ACHN (cell line): ENCODE results near the gene AGAP1.

Experiments used
- DNase-seq: peaks from one replicate; pipeline ENCODE4 v3.0.0-alpha.2; 2015
- in situ Hi-C: cut with HindIII; loops from 2 replicates; pipeline ENCODE4 v1.10.0; 2017; ENCODE audit warnings: low sequenced_read_pairs, low pct_ligation_motif_present, low pct_unique_long_range_greater_than_20kb

The AGAP1 gene

DNA sequence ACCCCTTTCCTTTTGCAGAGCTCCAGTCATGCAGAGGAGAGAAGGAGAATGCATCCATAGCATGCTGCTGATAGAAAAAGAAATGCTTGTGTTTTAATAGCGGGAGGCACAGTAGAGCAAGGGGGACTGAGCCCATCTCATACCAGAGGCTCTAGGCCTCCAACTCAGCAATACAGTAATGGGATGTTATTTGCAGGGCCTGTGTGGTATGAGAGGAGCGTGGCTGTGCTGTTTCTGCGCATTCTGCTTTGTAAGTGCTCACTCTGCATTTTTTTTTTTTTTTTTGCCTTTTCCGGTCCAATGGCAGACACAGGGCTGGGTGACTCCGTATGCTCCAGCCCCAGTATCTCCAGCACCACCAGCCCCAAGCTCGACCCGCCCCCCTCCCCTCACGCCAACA is 474.3 kb downstream of the AGAP1 start:
- in situ Hi-C loops = no loop called here

DNA sequence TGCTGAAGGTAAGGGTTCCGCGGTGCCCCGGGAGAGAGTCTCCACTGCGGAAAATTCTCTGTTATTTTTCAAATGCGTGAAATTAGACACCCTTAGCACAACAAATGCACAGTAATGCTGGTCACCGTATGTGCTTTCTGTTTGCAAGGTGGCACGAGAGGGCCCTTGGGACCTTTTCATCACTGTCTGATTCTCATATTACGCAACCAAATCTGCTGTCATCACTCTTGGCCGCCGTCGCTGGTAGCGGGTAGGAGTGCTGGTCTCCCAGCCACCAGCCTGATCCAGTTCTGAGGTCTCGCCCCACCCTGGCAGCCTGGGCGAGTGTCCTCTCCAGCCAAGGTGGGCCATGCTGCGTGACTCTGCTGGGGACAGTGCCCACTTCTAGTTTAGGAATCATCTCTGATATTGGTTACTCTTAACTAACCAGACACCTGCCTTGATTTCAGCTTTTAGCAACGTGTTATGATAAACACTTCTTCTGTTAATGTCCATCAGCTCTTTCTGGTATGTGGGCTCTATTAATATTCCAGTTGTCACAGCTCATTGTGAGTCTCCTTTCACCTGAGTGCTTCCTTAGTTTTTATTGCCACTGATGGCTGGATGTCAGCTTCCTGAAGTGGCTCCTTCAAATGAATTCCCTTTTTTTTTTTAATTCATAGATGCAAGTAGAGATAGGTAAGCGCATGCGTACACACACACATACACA is 474.9 kb downstream of the AGAP1 start:
- DNase-seq = no peak
- in situ Hi-C loops = no loop called here

More for the DNA sequence above, 474.3 kb downstream of the AGAP1 start:
- no peak for DNase-seq

DNA sequence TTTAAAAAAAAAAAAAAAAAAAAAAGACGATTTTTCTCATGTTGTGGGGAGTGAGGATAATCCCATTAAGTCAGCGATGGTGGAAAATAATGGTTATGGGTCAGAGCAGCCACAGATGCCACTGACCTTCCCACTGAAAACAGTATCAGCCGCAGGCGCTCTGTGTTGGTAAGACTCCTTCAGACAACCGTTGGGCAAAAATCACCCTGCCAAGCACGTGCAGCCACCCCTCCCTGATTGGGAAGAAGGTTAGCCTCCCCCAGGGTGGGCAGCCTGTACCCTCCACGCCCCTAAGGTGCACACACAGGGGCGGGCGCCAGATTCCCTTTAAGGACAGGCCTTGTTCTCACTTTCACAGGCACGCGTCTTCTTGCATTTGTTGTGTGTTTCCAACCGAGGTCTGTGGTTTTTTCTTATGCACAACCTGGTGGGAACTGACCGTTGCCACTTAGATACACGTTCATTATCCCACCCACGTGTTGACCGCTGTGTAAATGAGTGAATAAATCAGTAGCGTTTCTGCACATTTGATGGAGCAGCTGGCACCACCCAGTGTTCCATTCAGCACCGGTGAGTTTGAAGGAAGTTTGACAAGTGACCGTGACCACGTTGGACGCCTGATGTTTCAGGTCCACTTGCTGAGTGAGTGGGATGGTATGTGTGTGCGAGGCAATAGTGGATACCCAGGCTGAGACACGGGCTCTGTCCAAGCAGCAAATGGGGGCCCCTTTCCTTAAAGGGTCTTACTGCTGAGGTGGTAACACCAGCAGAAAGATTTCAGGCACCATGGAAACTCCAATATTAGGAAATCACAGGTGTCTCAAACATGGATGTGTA is 476.6 kb downstream of the AGAP1 start:
- DNase-seq = no peak
- in situ Hi-C loops = no loop called here

DNA sequence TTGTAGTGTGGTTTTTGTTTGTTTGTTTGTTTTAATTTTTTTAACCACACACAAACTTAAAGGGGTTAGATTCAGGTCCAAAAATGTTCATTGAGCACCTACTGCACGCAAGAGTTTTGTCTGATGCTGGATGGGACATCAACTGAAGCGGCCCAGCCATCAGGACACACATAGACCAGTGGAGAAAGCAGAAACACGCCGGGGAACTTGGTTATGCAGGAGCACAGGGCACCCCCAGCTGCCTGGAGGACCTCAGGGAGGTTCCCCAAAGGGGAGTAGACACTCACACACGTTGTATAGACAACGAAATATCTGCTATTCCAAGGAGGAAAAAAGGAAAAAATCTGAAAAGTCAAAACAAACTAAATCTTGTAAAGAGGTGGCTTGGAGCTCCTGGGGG is 482.7 kb downstream of the AGAP1 start:
- in situ Hi-C loops = no loop called here
- DNase-seq = no peak

DNA sequence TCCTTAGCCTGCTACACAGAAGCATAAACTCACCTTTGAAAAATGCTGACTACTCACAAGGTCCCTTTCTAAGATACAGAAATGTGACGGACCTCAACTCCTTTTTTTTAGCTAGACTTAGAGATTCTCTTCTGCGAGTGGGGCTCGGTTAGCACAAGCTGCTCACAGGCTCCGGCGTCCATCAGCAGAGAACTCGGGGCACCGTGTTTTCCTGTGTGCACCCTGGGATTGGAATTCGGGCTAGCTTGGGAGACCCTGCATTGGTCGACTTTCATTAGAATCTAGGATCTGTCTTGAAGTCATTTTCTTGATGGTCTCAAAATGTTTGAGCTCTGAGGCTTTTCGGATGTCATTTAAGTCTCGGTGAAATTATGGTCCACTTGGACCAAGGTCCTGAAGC is 483.1 kb downstream of the AGAP1 start:
- DNase-seq = no peak
- in situ Hi-C loops = no loop called here

DNA sequence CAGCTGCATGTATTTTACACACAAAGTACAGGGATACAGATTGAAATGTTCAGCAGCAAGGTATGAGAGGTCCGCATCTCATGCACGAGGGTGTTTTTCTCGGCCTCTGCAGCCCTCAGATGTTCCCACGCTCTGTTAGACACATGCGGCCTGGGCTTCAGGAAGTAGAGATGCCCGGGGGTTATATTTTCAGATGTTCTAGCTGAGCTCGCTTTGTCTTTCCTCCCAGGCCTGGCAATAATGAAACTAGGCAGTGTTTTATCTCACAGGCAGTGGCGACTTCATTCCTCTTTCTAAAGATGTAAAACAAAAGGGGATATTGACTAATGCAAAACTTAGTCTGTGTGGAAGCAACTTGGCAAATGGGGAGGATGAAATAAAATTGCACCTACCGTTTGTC is 483.6 kb downstream of the AGAP1 start:
- in situ Hi-C loops = no loop called here
- DNase-seq = no peak

DNA sequence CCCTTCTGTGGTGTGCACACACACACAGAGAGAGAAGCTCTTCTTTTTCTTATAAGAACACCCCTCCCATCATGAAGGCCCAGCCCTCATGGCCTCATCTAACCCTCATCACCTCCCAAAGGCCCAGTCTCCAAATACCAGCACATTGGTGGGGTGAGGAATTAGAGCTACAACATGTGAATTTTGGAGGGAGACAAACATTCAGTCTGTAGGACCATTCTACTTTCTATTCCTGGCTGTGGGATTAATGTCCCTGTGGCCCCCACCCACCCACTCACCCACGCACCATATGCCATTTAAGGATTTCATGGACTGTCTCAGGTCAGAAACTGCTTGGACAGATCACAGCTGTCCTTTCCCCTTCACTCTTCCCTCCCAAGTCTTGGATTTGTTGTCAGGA is 484.2 kb downstream of the AGAP1 start:
- no peak for DNase-seq
- in situ Hi-C loops = no loop called here

DNA sequence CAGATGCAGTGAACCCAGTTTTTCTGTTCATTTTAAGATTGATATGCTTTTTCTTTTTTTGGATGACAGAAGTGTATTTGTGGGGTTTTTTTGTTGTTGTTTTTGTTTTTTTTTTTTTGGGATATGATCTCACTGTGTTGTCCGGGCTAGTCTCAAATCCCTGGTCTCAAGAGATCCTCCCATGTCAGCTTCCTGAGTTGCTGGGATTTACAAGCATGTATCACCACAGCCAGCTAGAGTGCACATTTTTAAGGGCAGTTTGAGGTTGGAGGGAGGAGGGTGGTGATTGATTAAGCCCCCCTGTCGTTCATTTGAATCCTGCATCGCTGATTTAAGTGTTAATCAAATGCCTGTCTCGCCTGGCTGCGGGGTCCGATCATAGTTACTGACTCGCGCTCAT is 485.2 kb downstream of the AGAP1 start:
- DNase-seq = no peak
- in situ Hi-C loops = no loop called here

DNA sequence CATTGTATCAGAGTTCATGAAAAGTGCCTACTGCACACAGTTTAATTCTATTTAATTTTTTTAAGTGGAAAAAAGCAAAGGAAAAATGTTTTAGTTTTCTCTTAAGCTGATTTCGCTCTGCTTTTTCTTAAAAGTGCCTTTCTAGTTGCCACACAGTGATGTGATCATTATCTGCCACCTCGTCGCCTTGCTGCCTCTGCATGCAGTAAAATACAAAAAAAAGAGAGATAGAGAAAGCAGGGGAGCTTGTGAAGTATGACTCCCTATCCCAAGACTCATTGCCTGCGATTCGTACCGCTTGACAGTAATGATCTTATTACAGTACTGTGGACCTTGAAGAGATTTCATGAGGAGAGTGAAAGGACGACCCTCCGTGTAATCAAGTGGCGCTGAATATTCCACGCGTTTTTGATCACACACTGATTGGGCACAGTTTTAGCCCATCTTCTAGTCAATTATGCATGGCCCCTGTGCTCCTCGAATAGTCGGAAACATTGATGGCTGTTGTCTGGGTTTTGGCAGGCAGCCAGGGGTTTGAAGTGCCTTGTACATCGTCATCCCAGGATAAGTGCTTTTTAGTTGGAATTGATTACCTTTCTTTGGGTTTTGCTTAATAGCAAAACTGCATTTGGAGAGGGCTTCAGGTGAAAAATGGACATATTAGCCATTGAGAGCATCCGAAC is 486.1 kb downstream of the AGAP1 start:
- in situ Hi-C loops = no loop called here
- DNase-seq = no peak

DNA sequence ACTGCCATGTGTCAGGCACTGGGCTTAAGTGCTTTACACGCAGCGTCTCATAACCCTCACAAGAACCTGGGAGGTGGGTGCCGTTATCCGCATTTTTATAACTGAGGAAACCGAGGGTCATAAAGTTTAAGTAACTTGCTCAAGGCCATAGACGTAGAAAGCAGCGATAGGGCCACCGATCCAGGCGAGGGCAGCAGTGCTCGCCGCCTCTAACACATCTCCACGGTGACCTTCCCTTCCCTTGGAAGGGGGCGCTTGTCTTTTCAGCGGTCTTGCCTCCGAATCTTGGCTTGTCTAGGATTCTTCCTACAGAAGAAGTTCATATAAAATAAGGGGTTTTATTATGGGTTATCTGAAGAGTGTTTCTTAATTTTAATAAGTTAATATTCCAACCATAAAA is 487.8 kb downstream of the AGAP1 start:
- in situ Hi-C loops = no loop called here
- no peak for DNase-seq

DNA sequence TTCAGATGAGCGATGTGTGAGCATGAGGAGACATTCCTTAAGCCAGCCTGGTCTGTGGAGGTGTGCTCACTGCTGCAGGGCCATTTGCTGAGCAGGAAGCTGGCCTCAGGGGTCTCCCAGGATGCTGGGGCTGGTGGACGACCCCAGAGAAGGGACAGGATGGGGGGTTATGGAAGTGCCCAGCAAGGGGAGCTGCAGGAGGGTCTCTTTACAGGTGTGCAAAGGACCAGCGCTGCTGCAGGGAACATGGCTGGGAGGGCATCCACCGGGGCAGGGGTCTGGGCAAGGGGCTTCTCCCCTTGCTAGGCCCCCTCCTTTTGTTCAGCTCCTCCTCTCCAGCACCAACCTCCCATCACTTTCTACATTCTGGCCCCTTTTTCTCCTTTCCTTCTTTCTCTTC is 489.2 kb downstream of the AGAP1 start:
- in situ Hi-C loops = no loop called here
- no peak for DNase-seq

DNA sequence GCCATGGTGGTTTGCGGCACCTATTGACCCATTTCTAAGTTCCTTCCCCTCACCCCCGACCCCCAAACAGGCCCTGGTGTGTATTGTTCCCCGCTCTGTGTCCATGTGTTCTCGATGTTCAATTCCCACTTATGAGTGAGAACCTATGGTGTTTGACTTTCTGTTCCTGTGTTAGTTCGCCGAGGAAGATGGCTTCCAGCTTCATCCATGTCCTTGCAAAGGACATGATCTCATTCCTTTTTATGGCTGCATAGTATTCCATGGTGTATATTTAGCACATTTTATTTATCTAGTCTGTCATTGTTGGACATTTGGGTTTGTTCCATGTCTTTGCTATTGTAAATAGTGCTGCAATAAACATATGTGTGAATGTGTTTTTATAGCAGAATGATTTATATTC is 490.7 kb downstream of the AGAP1 start:
- in situ Hi-C loops = no loop called here
- DNase-seq = no peak

DNA sequence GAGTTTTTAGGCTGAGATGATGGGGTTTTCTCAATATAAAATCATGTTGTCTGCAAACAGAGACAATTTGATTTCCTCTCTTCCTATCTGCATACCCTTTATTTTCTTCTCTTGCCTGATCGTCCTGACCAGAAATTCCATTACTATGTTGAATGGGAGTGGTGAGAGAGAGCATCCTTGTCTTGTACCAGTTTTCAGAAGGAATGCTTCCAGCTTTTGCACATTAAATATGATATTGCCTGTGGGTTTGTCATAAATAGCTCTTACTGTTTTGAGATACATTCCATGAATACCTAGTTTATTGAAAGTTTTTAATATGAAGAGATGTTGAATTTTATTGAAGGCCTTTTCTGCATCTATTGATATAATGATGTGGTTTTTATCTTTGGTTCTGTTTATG is 492.5 kb downstream of the AGAP1 start:
- DNase-seq = no peak
- in situ Hi-C loops = no loop called here

DNA sequence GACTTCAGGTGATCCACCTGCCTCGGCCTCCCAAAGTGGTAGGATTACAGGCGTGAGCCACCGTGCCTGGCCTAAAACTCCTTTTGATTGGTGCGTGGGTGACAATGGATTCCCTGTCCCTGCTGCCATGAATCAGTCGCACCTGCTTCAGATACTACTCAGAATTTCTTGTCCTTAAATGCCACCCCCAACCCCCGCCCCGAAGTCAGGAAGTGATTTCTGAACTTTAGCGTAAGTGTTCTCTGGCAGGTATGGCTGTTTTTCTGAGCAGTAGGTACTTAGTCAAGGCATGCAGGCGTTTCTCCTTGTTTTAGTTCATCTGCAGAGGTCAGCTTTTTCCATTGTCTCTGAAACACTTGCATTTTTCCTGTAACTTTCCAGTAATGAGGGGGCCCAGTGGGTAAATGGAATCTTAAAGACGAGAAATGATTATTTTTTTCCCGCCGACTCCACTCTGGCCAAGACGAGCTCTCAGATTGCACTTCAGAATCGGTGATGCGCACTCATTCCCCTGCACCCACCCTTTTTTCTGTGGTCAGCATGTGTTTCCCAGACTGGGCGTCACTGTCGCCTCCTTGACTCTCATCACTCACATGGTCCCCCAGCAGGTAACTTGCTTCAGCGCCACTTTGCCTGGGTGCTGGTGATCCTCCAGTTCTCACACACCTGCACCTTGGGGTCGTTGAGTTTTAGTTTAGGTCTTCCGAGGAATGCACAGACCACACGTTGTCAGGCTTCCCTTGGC is 494.6 kb downstream of the AGAP1 start:
- in situ Hi-C loops = no loop called here

DNA sequence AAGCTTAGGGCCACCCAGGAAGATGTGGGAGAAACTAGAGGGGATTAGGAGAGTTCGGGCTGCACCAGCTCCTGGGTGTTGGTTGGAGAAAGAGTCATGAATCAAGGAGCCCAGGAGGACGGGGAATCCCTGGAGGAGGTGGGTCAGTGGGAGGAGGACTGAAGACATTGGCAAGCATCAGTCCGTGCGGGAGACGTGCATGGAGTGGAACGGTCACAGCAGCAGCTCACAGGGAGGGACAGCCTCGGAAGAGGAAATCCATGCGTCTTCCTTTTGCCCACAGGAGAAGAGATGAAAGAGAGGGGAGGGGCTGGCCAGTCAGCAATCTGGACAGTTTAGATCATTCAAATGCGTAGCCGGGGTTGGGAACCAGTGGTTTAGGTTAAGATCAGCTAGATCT is 495.7 kb downstream of the AGAP1 start:
- in situ Hi-C loops = no loop called here
- no peak for DNase-seq

More for the DNA sequence above, 494.6 kb downstream of the AGAP1 start:
- DNase-seq = no peak

DNA sequence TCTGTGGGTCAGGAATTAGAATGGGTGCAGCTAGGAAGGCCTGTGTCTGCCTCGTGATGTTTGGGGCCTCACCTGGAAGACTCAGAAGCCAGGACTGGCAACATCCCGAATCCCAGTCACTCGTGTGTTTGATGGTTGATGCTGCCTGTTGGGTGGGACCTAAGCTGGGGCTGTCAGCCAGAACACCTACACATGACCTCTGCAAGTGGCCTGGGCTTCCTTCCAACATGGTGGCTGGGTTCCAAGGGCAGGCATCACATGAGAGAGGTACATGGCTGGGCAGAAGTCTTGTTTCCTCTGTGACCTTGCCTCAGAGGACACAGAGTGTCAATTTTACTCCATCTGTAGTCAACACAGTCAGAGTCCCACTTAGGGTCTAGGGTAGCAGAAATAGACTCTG is 496.5 kb downstream of the AGAP1 start:
- no peak for DNase-seq
- in situ Hi-C loops = no loop called here

DNA sequence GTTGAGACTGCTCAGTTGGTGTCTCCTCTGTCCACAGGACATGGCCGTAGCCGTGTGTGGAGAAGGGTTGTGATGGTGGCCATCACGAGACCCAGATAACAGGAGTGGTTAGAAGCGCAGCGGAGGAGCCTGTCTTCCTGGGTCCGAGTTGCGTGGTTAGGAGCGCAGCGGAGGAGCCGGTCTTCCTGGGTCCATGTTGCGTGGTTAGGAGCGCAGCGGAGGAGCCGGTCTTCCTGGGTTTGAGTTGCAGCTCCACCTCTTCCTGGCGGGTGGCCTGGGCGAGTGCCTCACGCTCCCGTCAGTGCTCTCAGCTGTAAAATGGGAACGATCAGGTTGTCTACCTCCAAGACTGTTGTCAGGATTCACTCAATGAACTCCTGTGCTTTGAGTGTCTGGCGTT is 498.2 kb downstream of the AGAP1 start:
- DNase-seq = no peak
- in situ Hi-C loops = no loop called here

DNA sequence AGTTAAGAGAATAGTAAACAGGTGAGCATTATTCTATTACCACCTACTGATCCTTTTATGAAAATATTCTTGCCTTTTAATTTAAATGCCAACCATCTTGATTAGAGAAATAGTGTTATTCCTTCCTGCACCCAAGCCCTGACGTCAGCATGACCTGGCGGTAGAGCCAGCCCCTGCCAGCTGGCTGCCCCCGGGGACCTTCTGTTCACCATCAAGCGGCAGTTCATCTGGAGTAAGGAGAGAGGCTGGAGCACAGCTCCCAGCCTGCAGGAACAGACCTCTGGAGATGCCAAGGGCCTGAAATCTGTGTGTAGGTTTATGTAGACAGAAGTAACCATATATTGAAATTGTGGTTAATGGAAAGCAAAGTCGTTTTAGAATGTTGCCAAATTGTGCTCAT is 502.6 kb downstream of the AGAP1 start:
- DNase-seq = no peak
- in situ Hi-C loops = no loop called here

DNA sequence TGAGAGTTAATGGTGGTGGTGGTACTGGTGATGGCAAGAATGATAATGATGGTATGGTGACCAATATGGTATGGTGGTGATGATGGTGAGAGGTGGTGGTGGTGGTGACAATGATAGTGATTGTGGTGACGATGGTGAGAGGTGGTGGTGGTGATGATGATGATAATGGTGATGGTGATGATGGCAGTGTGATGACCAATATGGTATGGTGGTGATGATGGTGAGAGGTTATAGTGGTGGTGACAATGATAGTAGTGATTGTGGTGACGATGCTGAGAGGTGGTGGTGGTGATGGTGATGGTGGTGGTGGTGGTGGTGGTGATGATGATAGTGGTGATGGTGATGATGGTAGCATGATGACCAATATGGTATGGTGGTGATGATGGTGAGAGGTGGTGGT is 505.2 kb downstream of the AGAP1 start:
- in situ Hi-C loops = no loop called here
- no peak for DNase-seq
